ENCODE data around the gene FDPS. TPM values are rescaled to one million over a fixed set of nuclear protein-coding genes. Genes with fewer than 3 reads are reported as not detected.

The FDPS gene
- total and polyA plus RNA-seq, 2 donors (not counting 1 experiment from before 2014, with no cell fraction given) = 88.3 to 128 TPM

GRCh38 chr1:155285063-155285462 is 23.6 kb upstream of the FDPS start:
- no peaks in the 10 kb centered on the region for H3K4me1 Mint-ChIP-seq
- H3K9me3 Mint-ChIP-seq (ENCODE audit: insufficient read depth) = no peaks in the 10 kb centered on the region
- CTCF ChIA-PET = no interaction called here
- H3K9ac ChIP-seq (ENCODE audit: low read length) = no peak overlapping the region
- H3K79me2 ChIP-seq (ENCODE audit: control insufficient read depth, insufficient read depth, low read length) = no peaks in the 10 kb centered on the region
- H3K4me2 ChIP-seq (replicated peaks; ENCODE audit: low read depth, low read length, poor library complexity, severe bottlenecking) = no peak overlapping the region
- no peak for DNase-seq
- no peaks in the 10 kb centered on the region for H3K36me3 ChIP-seq (replicated peaks in 1 of 2; ENCODE audit: control extremely low read depth in 1 of 2, control insufficient read depth in 1 of 2, extremely low read depth in 1 of 2, insufficient read depth in 2 of 2, low read length in 1 of 2)
- H3K27me3 ChIP-seq (replicated peaks in 1 of 4; ENCODE audit: control extremely low read depth in 1 of 4, control insufficient read depth in 3 of 4, insufficient read depth in 4 of 4, low read length in 3 of 4) = no peaks in the 10 kb centered on the region
- no peaks in the 10 kb centered on the region for H3K27me3 Mint-ChIP-seq
- no peak overlapping the region for H3K4me3 Mint-ChIP-seq
- TF ChIP-seq EZH2 (IDR thresholded peaks at IDR 0.05; ENCODE audit: borderline replicate concordance, insufficient read depth, low read depth, low read length, poor library complexity, severe bottlenecking) (no peak), CTCF (IDR thresholded peaks at IDR 0.05) (no peak)
- H4K20me1 ChIP-seq (ENCODE audit: control insufficient read depth, insufficient read depth, low read length, poor library complexity, severe bottlenecking) = no peaks in the 10 kb centered on the region
- H3K9me3 ChIP-seq (ENCODE audit: control extremely low read depth in 1 of 3, control insufficient read depth in 2 of 3, insufficient read depth in 1 of 3, low read length in 2 of 3) = no peaks in the 10 kb centered on the region
- 97% methylated on average over 13 of the region's 14 CpGs for whole genome bisulfite sequencing (ENCODE audit: insufficient coverage)
- no peak overlapping the region for H3K4me3 ChIP-seq (ENCODE audit: control extremely low read depth in 1 of 5, extremely low read depth in 1 of 5, insufficient read depth in 1 of 5, low read depth in 2 of 5, low read length in 4 of 5)
- H2AFZ ChIP-seq (ENCODE audit: insufficient read depth, low read depth, low read length, poor library complexity, severe bottlenecking) = no peak overlapping the region
- intact Hi-C loops (cut with micrococcal nuclease) = no loop called here
- ATAC-seq (ENCODE audit: low read depth) = no peak
- no peaks in the 10 kb centered on the region for H3K4me1 ChIP-seq (ENCODE audit: control insufficient read depth in 2 of 2, insufficient read depth in 2 of 2, low read length in 2 of 2)
- H3K27ac Mint-ChIP-seq = no peak overlapping the region
- no peak overlapping the region for H3K27ac ChIP-seq (ENCODE audit: low read length in 2 of 2)
- POLR2A ChIA-PET = no interaction called here

- no peak for DNase-seq
- Histone ChIP-seq H3K36me3 (replicated peaks in 1 of 2; ENCODE audit: control extremely low read depth in 1 of 2, control insufficient read depth in 1 of 2, extremely low read depth in 1 of 2, insufficient read depth in 2 of 2, low read length in 1 of 2) (no peaks in the 10 kb centered on the region), H3K4me2 (replicated peaks; ENCODE audit: low read depth, low read length, poor library complexity, severe bottlenecking) (no peak overlapping the region), H3K27ac (ENCODE audit: low read length in 2 of 2) (no peak overlapping the region), H3K9me3 (ENCODE audit: control extremely low read depth in 1 of 3, control insufficient read depth in 2 of 3, insufficient read depth in 1 of 3, low read length in 2 of 3) (no peaks in the 10 kb centered on the region), H3K4me3 (ENCODE audit: control extremely low read depth in 1 of 5, extremely low read depth in 1 of 5, insufficient read depth in 1 of 5, low read depth in 2 of 5, low read length in 4 of 5) (no peak overlapping the region), H3K79me2 (ENCODE audit: control insufficient read depth, insufficient read depth, low read length) (no peaks in the 10 kb centered on the region), H2AFZ (ENCODE audit: insufficient read depth, low read depth, low read length, poor library complexity, severe bottlenecking) (no peak overlapping the region), H4K20me1 (ENCODE audit: control insufficient read depth, insufficient read depth, low read length, poor library complexity, severe bottlenecking) (no peaks in the 10 kb centered on the region), H3K4me1 (ENCODE audit: control insufficient read depth in 2 of 2, insufficient read depth in 2 of 2, low read length in 2 of 2) (no peaks in the 10 kb centered on the region), H3K9ac (ENCODE audit: low read length) (no peak overlapping the region), H3K27me3 (replicated peaks in 1 of 4; ENCODE audit: control extremely low read depth in 1 of 4, control insufficient read depth in 3 of 4, insufficient read depth in 4 of 4, low read length in 3 of 4) (no peaks in the 10 kb centered on the region)
- no peak overlapping the region for H3K4me3 Mint-ChIP-seq
- ChIA-PET CTCF (no interaction called here), POLR2A (no interaction called here)
- no peaks in the 10 kb centered on the region for H3K9me3 Mint-ChIP-seq (ENCODE audit: insufficient read depth)
- intact Hi-C loops (cut with micrococcal nuclease) = no loop called here
- H3K4me1 Mint-ChIP-seq = no peaks in the 10 kb centered on the region
- H3K27ac Mint-ChIP-seq = no peak overlapping the region
- no peak for TF ChIP-seq EZH2 (IDR thresholded peaks at IDR 0.05; ENCODE audit: borderline replicate concordance, insufficient read depth, low read depth, low read length, poor library complexity, severe bottlenecking)
- no peak for TF ChIP-seq CTCF (IDR thresholded peaks at IDR 0.05)
- no peaks in the 10 kb centered on the region for H3K27me3 Mint-ChIP-seq
- ATAC-seq (ENCODE audit: low read depth) = no peak
- WGBS (ENCODE audit: insufficient coverage) = 96% methylated on average over 17 of the region's 18 CpGs
Measured at GRCh38 chr1:155285631-155286044, 23.0 kb upstream of the FDPS start.
